Cerebellar nuclear complex (tissue), 1 donor: ENCODE results near the gene IMP3.
A peak's percentile ranks its signal among the peaks of the same experiment; 100 is the strongest.
"Not testable (repeated sequence)": the region's sequence is repeated elsewhere in the genome, so short reads cannot be mapped to it uniquely, and the experiment has no call there.

Source experiments
- DNase-seq, 2 experiments: peaks; one replicate each; lab custom pipeline; 2025; lab: John Stamatoyannopoulos, UW

Gene IMP3

GRCh38 chr15:75639709-75640482 lies at the start of gene IMP3:
Gene IMP3, minus strand, starts transcription at chr15:75640224. Its CDS starts 56 bp downstream, at chr15:75640168.
- peak; percentile 90 to 91 for DNase-seq

GRCh38 chr15:75689429-75689828 lies 49.4 kb upstream of the IMP3 start:
- not testable (repeated sequence) for DNase-seq

GRCh38 chr15:75688831-75689230 lies 48.8 kb upstream of the IMP3 start:
- no peak for DNase-seq

- DNase-seq: no peak
These were observed 48.2 kb upstream of the IMP3 start for GRCh38 chr15:75688278-75688557.

- no peak for DNase-seq
These were observed 47.7 kb upstream of the IMP3 start for GRCh38 chr15:75687486-75688277.

GRCh38 chr15:75686212-75686642 lies 46.2 kb upstream of the IMP3 start:
- peak in 1 of 2 experiments; percentile 12 for DNase-seq

- no peak for DNase-seq
These were observed 45.2 kb upstream of the IMP3 start for GRCh38 chr15:75685195-75685594.

- no peak for DNase-seq
These were observed 44.6 kb upstream of the IMP3 start for GRCh38 chr15:75684648-75685047.

- DNase-seq: not testable (repeated sequence)
These were observed 43.8 kb upstream of the IMP3 start for GRCh38 chr15:75683646-75684312.

GRCh38 chr15:75682181-75683135 lies 42.4 kb upstream of the IMP3 start:
- no peak for DNase-seq

- no peak for DNase-seq
These were observed 40.2 kb upstream of the IMP3 start for GRCh38 chr15:75680007-75680789.

GRCh38 chr15:75678324-75678690 lies 38.3 kb upstream of the IMP3 start:
- not testable (repeated sequence) for DNase-seq

GRCh38 chr15:75677465-75678323 lies 37.7 kb upstream of the IMP3 start:
- DNase-seq: no peak

- no peak for DNase-seq
These were observed 36.9 kb upstream of the IMP3 start for GRCh38 chr15:75676688-75677464.

- no peak for DNase-seq
These were observed 35.8 kb upstream of the IMP3 start for GRCh38 chr15:75675579-75676404.

- DNase-seq: no peak
These were observed 34.3 kb upstream of the IMP3 start for GRCh38 chr15:75674366-75674765.

GRCh38 chr15:75673426-75674235 lies 33.6 kb upstream of the IMP3 start:
- no peak for DNase-seq
